LHCN-M2 (cell line): Measurements from ENCODE around the gene CHD8. TPM values are rescaled to one million over a fixed set of nuclear protein-coding genes. Genes with fewer than 3 reads are reported as not detected.
"Not testable (repeated sequence)": the region's sequence is repeated elsewhere in the genome, so short reads cannot be mapped to it uniquely, and the experiment has no call there.

Experiments used
- DNase-seq: peaks from one replicate; pipeline ENCODE4 v3.0.0-alpha.2; 2012; ENCODE audit warnings: low read depth
- total RNA-seq: library from RNA; depleted of rRNA; stranded (reverse); fragments of >200 nt; gene quantifications from 2 replicates; pipeline ENCODE4 v1.2.3, GENCODE V29; 2014

The CHD8 gene
- total RNA-seq, 1 experiment from 2014 or later, result 50.1 TPM

- DNase-seq, result peak; percentile 1
These were observed 19.3 kb downstream of the CHD8 start for GRCh38 chr14:21436567-21437062.

DNA sequence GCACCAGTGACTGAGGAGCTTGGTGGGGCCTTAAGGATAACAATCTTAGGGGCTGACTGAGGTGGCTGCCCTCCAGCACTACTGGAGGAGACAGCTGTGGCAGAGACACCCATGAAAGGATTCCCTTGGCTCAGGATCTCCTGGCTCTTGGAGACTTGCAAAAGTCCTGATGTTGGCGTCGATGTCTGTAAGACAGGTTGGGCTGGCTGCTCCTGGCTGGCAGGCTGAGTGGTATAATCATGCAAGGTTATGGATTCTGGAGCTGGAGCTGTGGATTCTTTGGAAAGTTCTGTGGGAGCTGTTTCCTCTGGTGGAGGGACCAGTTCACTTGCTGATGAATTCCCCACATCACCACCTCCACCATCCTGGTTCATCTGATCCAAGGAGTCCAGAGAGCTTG is 24.8 kb downstream of the CHD8 start:
- DNase-seq, result no peak

GRCh38 chr14:21428930-21429329 is 27.0 kb downstream of the CHD8 start:
- DNase-seq, result peak; percentile 81

GRCh38 chr14:21426692-21427091 is 29.2 kb downstream of the CHD8 start:
- DNase-seq, result no peak

GRCh38 chr14:21419528-21419927 is 36.4 kb downstream of the CHD8 start:
- DNase-seq, result no peak

- DNase-seq, result no peak
These were observed 40.6 kb downstream of the CHD8 start for GRCh38 chr14:21415329-21415728.

GRCh38 chr14:21414137-21414631 is 41.7 kb downstream of the CHD8 start:
- no peak for DNase-seq

DNA sequence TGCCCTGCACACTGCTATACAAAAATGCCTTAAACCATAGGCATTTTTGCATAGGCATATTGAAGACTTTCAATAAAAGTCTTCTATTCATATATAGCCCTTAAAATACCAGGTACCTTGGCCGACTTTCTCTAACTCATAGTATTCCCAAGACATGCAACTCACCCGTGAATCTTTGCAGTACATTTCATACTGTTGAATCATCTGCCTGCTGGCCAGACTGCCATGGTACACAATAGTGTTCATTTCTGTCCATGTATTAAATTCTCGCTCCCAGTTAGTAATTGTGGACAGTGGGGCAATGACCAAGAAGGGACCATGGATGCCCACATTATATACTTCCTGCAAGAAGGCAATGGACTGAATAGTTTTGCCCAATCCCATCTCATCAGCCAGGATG is 47.8 kb downstream of the CHD8 start:
- DNase-seq, result peak; percentile 86

DNA sequence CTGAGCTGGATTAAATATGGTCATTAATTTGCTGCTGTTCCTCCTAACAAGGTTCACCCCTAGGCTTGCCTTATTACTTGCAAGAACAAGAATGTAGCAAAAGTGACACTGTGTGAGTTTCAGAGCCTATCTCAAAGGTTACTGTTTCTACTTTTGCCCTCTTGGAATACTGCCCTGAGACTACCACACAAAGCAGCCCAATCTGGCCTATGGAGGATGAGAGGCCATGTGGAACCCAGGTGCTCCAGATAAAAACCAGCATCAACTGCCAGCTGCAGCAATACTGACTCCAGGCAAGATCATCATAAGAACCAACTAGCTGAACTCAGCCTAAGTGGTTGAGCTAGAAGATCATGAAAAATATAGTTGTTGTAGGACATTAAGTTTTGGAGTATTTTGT is 49.7 kb downstream of the CHD8 start:
- no peak for DNase-seq

- no peak for DNase-seq
These were observed 50.8 kb downstream of the CHD8 start for GRCh38 chr14:21405097-21405496.

DNA sequence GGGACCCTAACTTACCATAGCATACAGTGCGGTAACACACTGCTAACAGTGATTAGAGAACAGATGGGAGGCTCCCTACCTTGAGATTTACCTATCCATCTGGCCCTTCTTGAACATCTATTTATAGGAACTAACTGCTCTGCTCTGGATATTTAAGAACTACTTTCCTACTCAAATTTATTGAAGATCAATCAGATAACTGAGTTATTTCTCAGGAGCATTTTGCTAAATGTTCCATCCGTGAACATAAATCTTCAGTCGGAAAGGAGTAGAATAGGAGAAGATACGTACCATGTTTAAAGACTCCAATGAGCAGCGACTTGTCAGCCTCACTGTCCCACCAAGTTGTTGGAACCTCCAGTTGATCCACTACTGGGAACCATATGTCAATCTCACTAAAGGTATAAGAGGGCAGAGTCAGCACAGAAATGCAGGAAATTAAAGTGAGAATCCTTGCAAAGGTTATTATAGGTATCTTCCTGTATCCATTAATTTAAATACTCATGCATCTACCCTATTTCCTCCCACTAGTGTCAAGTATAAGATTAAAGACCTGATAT is 56.5 kb downstream of the CHD8 start:
- no peak for DNase-seq

GRCh38 chr14:21398901-21399300 is 57.0 kb downstream of the CHD8 start:
- no peak for DNase-seq

- no peak for DNase-seq
These were observed 60.5 kb downstream of the CHD8 start for GRCh38 chr14:21395450-21395849.

DNA sequence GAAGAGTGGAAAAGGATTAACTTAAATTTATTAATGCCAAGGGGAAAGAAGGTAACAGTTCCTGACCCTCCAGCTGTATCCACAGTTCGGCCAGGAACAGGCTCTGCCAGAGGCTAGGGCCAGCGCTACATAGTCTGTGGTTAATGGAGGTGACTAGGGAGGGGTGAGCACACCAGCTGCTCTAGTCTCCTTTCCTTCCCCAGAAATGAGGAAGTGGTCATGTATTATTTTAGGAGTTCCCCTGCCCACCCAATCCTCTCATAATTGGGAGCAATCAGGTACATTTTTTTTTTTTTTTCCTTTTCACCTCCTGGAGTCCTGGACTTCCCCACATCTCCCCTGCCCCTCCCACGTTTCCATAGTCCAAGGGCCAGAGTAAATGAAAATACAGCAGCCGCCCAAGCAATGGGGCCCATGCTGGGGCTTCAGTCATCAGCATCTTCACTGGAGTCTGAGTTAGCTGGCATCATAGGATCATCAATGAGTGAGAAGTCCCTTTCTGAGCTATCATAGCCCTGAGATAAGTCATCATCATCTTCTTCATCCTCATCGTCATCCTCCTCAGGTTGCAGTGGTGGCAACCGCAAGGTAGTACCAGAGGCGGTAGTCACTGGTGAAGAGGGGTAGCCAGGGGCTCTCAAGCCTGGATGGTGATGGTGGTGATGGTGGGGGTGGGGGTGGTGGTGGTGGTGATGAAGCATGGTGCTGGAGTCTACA is 70.6 kb downstream of the CHD8 start:
- peak; percentile 14 for DNase-seq

- DNase-seq, result no peak
These were observed 71.5 kb downstream of the CHD8 start for GRCh38 chr14:21384494-21384851.

- peak; percentile 96 for DNase-seq
These were observed 72.0 kb downstream of the CHD8 start, which contains the start of gene SUPT16H for GRCh38 chr14:21383848-21384493. Gene SUPT16H, minus strand, starts transcription at chr14:21384019. Its CDS starts 92 bp downstream, at chr14:21383927.

DNA sequence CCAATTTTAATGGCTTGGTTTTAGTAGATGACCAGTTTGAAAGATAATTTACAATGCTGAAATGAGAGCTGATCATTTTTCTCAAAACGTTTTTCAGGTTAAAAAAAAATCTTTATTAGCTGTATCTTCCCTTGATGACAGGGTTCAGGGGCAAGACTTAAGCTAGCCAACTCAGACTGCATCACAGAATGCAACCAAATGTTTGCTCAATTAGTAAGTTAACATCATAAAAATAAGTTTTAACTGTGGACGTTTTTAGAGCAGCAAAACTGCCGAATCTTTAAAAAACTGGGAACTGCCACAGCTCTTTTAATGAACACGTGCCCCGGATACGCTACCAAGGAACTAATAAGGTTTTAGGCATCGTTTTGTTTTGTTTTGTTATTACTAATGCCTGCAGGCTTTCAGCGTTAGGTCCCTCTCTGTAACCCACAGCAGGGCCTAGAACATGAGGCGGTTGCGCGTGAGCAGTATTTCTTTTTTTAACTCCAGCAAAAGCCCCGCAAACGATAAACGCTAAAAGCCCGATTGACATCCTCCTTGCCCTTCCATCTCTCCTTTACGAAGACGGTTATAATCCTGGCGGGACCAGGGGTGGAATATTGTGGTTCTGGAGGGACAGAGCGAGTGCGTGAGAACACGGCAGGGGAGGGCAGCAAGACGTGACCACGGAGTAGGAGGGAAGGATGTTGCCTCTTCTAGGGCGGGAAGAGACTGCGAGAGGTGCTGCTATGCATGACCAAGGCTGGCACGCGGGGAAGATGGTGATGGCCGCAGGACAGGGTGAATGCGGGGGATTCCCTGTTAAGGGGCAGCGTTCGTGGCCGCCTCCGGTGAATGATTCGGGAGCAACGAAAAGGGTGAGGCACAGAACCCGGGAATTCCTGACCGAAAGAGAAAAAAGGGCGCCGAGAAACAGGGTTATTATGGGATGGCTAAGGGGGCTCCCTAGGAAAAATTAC is 72.8 kb downstream of the CHD8 start:
- DNase-seq, result peak; percentile 60

- no peak for DNase-seq
These were observed 73.8 kb downstream of the CHD8 start for GRCh38 chr14:21382095-21382494.

- DNase-seq, result no peak
These were observed 76.6 kb downstream of the CHD8 start for GRCh38 chr14:21379338-21379737.

- no peak for DNase-seq
These were observed 81.9 kb downstream of the CHD8 start for GRCh38 chr14:21373980-21374379.

DNA sequence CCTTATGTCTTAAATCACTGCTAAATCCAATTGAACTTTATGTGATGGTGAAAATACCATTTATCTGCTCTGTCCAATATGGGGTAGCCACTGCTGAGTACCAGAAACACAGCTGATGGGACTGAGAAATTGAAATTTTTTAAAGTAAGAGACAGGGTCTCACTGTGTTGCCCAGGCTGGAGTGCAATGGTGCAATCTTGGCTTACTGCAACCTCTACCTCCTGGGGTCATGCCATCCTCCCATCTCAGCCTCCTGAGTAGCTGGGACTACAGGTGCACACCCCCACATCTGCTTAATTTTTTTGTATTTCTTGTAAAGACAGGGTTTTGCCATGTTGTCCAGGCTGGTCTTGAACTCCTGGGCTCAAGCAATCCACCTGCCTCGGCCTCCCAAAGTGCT is 83.1 kb downstream of the CHD8 start:
- not testable (repeated sequence) for DNase-seq
